Stimulated activated CD4-positive, alpha-beta T cell treated with anti-CD3 and anti-CD28 coated beads, Interleukin-15, amount 100 ng/mL, for 1 hour (primary cell): ENCODE measurements around the gene ZNF358.

Experiments
- DNase-seq, 2 donors: peaks; one replicate each; pipeline ENCODE4 v3.0.0-alpha.2; 2020; ENCODE audit warnings: low read depth in 1 of 2, low spot score in 1 of 2

Gene ZNF358

GRCh38 chr19:7515645-7516151 lies at the start of gene ZNF358:
Gene ZNF358 (plus strand): TSS chr19:7516103. CDS start chr19:7519243, 3,140 bp downstream.
- DNase-seq, result no peak

GRCh38 chr19:7467009-7467989 lies 48.6 kb upstream of the ZNF358 start:
- DNase-seq, result no peak

- DNase-seq, result no peak
Measured at GRCh38 chr19:7468840-7469239, 47.1 kb upstream of the ZNF358 start.

- DNase-seq, result no peak
Measured at GRCh38 chr19:7469669-7470285, 46.1 kb upstream of the ZNF358 start.

GRCh38 chr19:7470540-7471305 lies 45.2 kb upstream of the ZNF358 start:
- no peak for DNase-seq

GRCh38 chr19:7471696-7472615 lies 43.9 kb upstream of the ZNF358 start:
- DNase-seq, result no peak

DNA sequence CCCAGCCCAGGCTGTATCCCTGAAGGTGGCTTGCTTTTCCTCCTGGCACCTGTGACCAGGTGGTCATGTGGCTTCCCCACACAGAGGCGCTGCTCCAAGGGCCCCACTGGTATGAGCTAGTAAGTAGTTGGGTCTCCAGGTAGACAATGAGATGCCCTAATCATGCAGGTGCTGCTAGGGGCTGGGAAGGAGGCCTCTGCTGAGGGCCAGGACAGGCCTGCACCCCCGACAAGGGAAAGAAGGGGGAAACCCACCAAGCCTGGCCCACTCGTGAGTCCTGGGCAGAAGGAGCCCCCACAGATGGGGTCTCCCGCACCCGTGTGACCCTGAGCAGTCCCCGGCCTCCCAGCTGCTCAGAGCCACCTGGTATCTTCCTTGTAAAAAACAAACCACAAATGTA lies 40.2 kb upstream of the ZNF358 start:
- DNase-seq, result no peak

GRCh38 chr19:7476241-7476640 lies 39.7 kb upstream of the ZNF358 start:
- DNase-seq, result no peak

- no peak for DNase-seq
Measured at GRCh38 chr19:7476777-7477494, 39.0 kb upstream of the ZNF358 start.

DNA sequence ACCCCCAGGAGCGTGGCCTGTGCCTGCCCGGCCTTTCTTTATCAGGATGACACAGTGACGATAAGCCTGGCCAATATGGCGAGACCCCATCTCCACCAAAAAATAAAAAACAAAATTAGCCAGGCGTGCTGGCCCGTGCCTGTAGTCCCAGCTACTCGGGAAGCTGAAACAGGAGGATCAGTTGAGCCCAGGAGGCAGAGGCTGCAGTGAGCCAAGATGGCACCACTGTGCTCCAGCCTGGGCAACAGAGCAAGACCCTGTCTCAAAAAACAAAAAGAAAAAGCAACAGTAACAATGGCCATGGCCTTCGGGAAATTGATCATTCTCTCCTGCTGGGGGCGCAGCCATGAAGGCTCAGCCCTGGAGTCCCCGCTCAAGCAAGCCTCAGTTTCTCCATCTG lies 38.1 kb upstream of the ZNF358 start:
- no peak for DNase-seq

DNA sequence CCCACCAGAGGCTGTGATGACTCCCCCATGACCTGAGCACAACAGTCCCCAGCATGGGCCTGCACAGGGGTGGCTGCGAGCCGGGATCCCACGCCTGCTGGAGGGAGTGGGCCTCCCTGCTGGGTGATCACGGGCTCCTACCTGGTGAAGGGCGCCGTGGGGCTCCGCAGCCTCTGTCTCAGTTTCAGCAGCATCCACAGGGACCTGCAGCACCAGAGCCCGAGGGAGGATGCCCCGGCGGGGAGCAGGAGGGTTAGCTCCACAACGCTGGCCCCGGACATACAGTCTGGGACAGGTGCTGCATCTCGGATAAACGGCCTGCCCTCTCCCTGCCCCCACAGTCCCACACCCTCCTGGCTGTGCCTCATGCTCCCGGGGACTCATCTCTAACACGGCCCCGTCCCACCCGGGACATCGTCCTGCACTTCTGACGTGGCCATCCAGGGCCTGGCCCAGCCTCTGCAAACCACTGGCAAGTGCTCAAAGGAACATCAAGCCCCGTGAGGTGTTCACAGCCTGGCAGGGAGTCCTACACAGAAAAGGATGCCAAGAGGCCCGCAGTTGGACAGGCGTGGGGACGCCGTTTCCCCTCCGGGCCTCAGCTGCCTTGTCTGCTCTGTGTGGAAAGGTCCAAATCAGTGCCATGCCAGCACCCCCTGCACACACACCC lies 37.6 kb upstream of the ZNF358 start:
- no peak for DNase-seq

- DNase-seq, result no peak
Measured at GRCh38 chr19:7478843-7479227, 37.1 kb upstream of the ZNF358 start.

DNA sequence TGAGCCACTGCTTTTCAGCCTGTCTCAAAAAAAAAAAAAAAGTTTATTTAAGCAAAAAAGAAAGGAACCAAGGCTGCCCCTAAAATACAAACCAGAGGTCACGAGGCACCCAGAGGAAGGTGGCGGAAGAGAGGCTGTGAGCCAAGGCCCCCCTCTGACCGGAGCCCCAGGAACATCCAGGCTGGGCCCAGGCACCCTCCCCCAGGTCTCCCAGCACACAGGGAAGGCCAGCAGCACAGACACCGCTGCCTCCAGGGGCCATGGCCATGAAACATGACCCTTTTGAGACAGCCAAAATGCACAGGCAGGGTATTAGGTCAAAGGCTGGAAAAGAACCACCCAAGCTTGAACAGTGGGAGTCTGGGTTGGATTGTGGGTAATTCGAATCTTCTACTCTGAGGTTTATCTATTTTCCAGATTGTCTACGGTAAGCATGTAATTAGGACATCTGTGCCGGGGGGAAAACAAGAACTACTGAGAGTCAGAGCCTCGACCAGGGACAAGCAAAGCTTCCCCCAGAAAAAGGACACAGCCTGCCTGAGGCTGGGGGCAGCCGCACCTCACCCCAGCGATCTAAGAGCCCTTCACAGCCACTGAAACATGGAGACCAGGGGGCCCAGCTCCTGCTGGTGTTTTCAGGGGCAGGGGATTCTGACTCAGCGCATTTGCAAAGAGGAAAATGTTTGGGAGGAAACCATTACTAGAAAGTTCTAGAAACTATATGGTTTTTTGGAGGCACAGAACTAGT lies 35.5 kb upstream of the ZNF358 start:
- DNase-seq, result no peak

- DNase-seq, result no peak
Measured at GRCh38 chr19:7480970-7481255, 35.0 kb upstream of the ZNF358 start.

- no peak for DNase-seq
Measured at GRCh38 chr19:7482584-7483439, 33.1 kb upstream of the ZNF358 start.

DNA sequence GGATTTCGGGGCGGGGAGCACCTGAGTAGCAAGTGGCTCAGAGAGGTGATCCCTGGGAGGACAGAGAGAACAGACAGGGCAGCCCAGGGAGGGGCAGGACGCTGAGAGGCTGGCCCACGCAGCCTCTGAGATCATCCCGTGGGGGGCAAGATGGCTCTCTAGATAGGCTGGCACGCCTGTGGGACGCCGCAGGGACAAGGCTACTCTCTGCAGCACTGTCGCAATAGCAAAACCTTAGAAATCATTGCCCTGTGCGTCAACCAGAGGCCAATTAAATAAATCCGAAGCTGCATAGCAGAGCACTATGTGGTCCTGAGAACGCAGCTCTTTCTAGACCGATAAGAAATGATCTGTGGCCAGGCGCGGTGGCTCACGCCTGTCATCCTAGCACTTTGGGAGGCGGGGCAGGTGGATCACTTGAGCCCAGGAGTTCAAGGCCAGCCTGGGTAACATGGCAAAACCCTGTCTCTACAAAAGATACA lies 32.1 kb upstream of the ZNF358 start:
- DNase-seq, result no peak

GRCh38 chr19:7486923-7487322 lies 29.0 kb upstream of the ZNF358 start:
- DNase-seq, result no peak
